OCI-M2 (cell line): Measurements from ENCODE around the gene ITFG2.

ENCODE experiments used
- DNase-seq: peaks from one replicate; lab custom pipeline; 2025; ENCODE audit not compliant: unreplicated experiment; lab: John Stamatoyannopoulos, UW

The ITFG2 gene

GRCh38 chr12:2826721-2827515 is 14.4 kb downstream of the ITFG2 start:
- DNase-seq: no peak

DNA sequence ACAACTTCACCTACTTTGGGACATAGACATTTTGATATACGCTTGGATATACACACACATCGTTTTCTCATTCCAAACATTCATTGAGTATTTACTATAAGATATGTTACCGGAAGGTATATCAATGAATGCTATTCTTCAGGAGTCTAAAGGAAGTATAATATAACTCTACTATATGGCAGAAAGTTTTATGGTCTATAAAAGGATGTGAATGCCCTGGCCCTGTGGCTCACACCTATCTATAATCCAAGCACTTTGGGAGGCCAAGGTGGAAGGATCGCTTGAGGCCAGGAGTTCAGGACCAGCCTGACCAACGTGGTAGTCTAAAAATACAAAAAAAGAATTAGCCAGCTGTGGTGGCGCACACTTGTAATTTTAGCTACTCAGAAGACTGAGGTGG is 16.8 kb downstream of the ITFG2 start:
- no peak for DNase-seq

DNA sequence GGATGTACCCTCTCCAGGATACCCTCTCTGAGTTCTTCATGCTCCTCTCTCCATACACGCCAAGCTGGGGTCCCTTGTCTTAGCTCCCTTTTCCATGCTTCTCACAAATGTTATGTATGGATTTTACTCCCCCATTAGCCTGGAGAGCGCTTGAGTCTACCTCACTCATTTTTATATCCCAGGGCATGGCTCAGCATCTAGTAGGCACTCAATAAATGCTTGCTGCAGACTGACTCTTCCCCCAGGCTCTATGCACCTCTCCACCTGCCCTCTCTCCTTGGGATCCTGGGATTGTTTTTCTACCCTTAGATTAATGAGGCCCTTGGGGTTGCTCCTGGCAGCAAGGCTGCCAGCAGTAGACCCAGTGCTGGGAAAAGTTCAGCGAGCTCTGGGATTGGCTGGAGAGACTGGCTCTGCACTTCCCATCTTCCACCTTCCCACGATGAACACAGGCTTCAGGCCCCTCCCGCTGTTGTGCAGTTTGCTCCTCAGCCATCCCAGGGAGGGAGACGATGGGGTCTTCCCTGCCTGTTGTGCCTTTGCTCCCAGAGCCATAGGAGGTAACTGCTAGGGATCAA is 20.2 kb downstream of the ITFG2 start:
- no peak for DNase-seq

DNA sequence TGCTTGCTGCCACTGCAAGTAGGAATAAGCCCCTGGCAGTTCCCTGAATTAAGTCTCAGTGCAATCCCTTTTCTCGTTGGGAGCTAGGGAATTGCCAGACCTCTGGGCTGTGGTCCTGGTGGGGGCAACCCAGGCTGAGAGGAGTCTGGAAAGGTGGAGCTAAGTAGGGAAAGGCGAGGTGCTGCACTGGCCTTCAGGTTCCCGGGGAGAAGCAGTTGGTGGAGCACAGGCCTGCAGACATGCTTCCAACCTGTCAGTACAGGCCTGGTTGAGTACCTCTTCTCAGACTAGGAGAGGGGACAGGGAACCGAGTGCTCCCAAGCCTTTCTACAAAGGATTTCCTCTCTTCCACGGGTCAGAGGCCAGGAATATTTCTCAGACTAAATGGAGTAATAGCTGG is 20.9 kb downstream of the ITFG2 start:
- no peak for DNase-seq

- no peak for DNase-seq
Measured at GRCh38 chr12:2833810-2834209, 21.3 kb downstream of the ITFG2 start.

DNA sequence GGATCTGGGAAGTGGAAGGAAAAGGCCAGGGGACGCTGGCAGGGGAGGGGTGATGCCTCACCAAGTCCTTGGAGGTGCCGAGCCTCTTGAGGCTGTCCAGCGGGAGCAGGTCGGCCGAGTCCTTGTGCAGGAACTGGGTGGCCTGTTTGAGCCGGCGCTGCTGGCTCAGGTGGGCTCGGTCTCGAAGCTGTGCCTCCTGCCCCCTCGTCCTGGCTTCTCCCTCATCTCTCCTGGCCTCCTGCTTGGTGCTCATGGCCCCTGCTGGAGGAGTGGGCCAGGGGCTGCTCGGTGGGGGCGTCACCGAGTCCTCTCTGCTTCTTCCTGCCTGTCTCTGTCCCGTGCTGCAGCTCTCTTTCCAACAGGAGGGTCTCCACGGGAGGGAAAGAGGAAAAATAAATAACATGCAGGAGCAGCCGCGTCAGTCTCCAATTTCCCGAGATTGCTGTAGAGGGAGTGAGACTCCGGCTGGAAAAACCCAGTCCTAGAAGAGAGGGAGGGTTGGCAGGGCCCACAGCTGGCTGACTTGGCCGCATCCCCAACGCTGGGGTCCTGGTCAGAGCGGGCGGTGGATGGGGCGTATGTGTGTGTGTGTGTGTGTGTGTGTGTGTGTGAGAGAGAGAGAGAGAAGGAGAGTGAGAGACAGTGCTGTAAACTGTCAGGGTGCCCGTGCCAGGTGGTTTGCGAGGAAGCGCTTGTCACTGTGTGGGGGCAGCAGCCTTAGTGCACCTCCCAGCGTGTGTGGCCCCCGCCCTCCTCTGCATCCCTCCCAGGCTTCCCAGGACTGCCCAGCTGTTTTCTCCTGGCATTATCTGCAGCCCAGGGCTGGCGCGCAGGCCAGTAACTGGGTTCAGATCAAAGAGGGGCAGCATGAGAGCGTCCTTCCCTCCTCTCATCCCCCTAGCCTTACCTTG is 22.4 kb downstream of the ITFG2 start, which contains the start of gene NRIP2:
Gene NRIP2, minus strand, starts transcription at position 455 of the 911 bp plus-strand sequence. Its CDS starts 52 bp downstream, at position 403.
- no peak for DNase-seq

- DNase-seq: no peak
Measured at GRCh38 chr12:2835691-2836403, 23.4 kb downstream of the ITFG2 start.

DNA sequence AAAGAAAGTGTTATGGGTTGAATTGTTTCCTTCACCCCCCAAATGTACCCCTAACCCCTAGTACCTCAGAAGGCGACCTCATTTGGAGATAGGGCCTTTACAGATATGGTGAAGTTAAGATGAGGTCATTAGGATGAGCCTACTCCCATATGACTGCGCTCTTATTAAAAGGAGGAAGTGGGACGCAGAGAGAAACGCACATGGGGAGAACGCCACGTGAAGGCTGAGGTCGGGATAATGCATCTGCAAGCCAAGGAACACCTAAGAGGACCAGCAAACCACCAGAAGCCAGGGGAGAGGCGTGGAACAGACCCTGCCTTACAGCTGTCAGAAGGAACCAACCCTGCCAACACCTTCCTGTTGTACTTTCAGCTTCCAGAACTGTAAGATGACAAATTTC is 24.1 kb downstream of the ITFG2 start:
- no peak for DNase-seq

DNA sequence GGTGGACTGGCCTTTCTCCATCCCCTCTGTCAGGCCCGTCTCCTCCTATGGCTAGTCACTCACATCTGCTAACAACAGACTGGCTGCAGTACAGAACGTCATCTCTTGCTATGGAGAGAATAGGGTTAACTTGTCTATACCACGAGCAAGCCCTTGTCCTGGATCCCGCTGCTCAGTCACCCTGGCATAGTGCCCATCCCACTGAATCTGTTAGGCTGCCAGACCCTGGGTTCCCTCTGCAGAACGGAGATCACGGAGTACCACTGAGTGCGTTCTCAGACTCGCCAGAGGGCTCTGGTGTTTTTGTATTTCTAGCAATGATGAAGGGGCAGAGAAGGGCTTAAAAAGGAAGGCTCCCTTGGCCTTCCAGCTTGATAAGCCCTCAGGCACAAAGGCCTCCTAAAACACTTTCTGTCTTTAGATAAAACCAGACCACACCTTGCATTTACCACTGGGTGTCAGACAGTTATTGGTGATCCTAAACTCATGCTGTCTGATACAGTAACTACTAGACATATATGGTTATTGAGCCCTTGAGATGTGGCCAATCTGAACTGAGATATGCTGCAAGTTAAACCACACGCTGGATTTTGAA is 28.7 kb downstream of the ITFG2 start:
- DNase-seq: no peak

DNA sequence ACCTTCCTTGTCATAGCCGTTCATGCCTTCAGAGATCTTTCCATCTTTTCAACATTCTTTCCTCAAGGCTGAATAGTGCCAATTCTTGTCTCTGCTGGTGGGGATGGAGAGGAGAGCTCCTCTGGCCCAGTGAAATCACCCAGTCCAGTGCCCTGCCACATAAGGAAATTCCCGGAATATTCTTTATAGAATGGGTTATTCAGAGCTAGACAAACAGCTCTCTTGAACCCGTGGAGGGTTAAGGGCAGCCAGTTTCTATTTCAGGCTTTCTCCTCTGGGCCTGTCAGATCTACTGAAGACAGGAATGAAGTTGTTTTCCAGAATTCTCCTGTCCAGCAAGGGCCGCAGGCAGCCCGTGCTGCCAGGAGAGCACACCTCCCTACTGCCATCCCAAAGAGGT is 30.5 kb downstream of the ITFG2 start:
- no peak for DNase-seq

DNA sequence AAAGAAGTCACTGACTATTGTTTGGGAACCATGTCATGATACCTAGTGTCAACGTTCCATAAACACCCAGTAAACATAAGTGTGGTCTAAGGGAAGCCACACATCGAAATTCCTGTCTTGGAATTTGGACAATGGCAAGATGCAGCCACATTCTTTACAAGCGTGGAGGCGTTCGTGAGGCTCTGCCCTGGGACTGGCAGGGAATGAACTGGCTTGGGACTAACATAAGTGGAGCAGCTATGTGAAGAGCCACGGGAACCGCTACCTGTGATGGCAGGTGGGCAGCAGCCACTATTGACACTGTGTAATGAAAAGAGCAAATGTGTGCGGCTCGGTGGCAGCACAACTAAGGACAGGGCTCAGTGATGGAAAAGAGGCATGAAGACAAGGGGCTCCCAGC is 32.3 kb downstream of the ITFG2 start:
- DNase-seq: no peak

DNA sequence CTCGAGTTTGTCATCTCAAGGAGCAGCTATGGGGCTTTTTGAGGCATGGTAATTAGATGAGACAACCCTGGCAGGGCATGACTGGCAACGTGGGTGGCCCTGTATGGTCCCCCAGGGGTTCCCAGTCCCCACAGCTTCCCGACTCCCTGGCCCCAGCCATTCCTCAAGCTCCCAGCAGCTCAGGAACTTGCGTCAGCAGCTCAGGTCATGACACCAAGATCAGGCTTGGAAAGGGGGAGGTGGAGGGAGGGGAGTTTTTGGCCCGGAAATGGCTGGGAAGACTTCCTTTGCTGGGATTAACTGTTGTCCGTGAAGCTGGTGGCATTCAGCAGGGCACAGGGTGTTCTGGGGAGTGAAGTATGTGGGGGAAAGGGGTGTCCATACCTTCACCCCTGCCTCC is 32.8 kb downstream of the ITFG2 start:
- no peak for DNase-seq

DNA sequence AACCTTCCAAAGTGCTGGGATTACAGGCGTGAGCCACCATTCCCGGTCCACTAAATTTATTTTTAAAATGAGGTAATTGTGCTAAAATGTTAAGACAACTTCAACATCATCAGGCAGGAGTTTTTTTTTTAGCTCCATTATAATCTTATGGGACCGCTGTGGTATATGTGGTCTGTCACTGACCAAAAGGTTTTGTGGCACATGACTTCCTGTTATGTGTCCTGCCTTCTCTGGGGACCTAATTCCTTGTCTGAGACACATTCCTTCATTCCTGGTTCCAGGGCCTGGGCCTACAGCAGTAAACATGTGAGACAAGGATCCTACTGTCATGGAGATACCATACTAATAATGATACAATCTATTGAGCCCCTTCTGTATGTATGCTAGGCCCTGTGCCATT is 39.5 kb downstream of the ITFG2 start:
- no peak for DNase-seq

GRCh38 chr12:2853626-2854025 is 41.2 kb downstream of the ITFG2 start:
- no peak for DNase-seq

DNA sequence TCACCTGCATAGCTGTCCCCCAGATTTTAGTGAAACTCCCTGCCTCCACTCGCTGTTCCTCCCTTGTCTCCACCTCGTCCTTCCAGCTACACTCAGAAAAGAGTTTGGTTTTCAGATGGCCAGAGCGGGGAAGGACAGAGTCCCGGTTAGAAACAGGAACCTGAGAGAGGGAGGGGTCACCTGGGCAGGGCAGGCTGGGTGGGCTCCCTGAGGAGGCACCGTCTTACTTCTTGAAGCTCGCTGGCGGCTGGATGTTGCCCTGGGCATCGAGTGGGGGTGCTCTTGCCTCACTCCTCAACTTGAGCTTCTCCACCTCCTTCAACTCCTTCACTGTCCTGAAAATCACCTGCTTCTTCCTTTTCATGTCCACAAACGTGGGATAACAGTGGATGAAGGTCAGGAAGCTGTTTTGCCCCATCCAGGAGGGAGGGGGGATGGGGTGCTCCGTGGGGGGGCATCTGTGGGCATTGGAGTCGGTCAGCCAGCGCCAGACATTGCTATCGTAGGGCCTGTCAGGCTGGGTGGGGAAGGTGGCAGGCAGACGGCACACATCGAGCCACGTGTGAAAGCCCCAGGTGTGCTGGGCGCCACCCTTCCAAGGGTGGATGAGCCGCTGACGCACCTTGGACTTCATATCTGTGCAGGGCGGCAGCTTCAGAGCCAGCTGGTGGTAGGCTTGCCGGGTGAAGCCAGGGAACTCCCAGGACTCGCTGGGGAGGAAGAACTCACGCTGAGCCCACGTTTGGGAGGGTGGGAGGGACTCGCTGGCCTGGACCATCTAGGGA is 42.4 kb downstream of the ITFG2 start:
- DNase-seq: no peak

- no peak for DNase-seq
Measured at GRCh38 chr12:2855546-2855945, 43.1 kb downstream of the ITFG2 start.

- DNase-seq: no peak
Measured at GRCh38 chr12:2856051-2856450, 43.6 kb downstream of the ITFG2 start.

DNA sequence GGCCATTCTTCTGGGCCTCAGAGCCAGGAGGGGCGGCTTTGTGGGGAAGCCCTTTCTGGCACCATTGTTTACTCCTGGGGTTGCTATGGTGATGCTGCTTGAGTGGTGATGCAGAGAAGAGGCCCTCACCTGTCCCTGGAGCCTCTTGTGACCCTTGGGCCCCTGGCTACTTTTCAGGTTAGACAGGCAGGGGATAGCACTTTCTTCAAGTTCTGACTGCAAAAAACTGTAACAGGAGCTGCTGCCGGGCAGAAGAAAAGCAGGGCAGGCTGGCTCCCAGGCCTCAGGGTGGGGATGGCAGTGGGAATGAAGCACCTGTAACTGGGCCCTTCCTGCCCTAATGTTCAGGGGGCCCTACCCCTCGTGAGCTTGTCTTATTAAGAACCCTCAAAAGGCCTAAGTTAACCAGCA is 44.6 kb downstream of the ITFG2 start, which contains the start of gene TEX52:
Gene TEX52, minus strand, starts transcription at position 19 of the 411 bp plus-strand sequence. Its CDS starts 13 bp downstream, at position 6.
- DNase-seq: no peak

DNA sequence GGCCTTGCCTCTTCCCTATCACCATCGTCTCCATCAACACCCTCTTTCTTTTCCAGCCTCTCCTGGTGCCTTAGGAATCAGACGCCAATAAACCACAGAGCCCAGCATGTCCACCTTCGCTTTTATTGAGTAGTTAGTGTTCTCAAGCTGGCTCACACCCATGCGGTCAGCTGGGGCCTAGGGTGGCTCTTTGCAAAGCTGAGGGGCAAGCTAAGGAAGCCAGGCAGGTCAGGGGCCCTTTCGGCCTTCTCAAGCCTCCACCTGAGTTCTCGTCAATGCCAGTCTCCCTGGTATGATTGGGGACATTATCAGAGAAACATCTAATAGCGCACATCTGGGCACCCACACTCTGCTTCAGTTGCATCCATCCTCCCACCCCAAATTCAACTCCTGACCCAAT is 45.1 kb downstream of the ITFG2 start:
- no peak for DNase-seq

- no peak for DNase-seq
Measured at GRCh38 chr12:2858334-2858733, 45.9 kb downstream of the ITFG2 start.
